GM13976 (cell line): Measurements from ENCODE around the gene REEP6.

Source experiments
- DNase-seq: peaks from one replicate; pipeline ENCODE4 v3.0.0; 2012; ENCODE audit warnings: low spot score
- CTCF ChIP-seq: IDR thresholded peaks from 2 replicates; pipeline ENCODE4 v1.5.1; 2012; ENCODE audit warnings: borderline replicate concordance, mild to moderate bottlenecking; ENCODE audit not compliant: insufficient read depth; ENCODE audit errors: extremely low read depth, missing control alignments, control extremely low read depth
- in situ Hi-C: fragments of 300-500 bp; cut with MboI; formaldehyde crosslinking; loops from one replicate; pipeline ENCODE4 v1.12.0; 2022; ENCODE audit warnings: low sequenced_read_pairs, mixed read lengths, inconsistent platforms; ENCODE audit not compliant: unreplicated experiment

Gene REEP6

GRCh38 chr19:1540365-1540925 is 49.5 kb downstream of the REEP6 start:
- TF ChIP-seq CTCF: no peak
- in situ Hi-C loops: loop anchor here (5.0 kb wide), 1 partner anchor 222 kb away; no protein-coding TSS in a partner anchor
- no peak for DNase-seq
